H1 (cell line): Measurements from ENCODE around the gene NKAIN1.

Experiments
- CTBP2 ChIP-seq: IDR thresholded peaks from 2 replicates; pipeline ENCODE4 v1.7.0; 2011; ENCODE audit warnings: borderline replicate concordance, mild to moderate bottlenecking, moderate library complexity, mixed read lengths, low read length; ENCODE audit not compliant: insufficient read depth, insufficient read length
- CTCF ChIP-seq, 3 experiments: IDR thresholded peaks; 1 replicate in 2 of 3; 2 replicates in 1 of 3; pipeline versions ENCODE4 v1.5.1 to v1.6.1; 2011; ENCODE audit warnings: low read length in 3 of 3, mild to moderate bottlenecking in 3 of 3, inconsistent platforms in 2 of 3, low read depth in 1 of 3, moderate library complexity in 1 of 3; ENCODE audit not compliant: insufficient read depth in 1 of 3; ENCODE audit errors: control extremely low read depth in 1 of 3
- EZH2 ChIP-seq: fragments of 200-600 bp; sonication (generic); IDR thresholded peaks from 2 replicates; pipeline ENCODE4 v1.7.1; 2012; ENCODE audit warnings: low read depth, mild to moderate bottlenecking, moderate library complexity, low read length, inconsistent platforms; ENCODE audit not compliant: severe bottlenecking
- POLR2A ChIP-seq, 2 experiments: IDR thresholded peaks; 1 replicate in 1 of 2; 2 replicates in 1 of 2; pipeline ENCODE4 v1.6.1; 2011; ENCODE audit warnings: low read depth in 2 of 2, low read length in 2 of 2, mild to moderate bottlenecking in 2 of 2; ENCODE audit errors: control extremely low read depth in 1 of 2
- SIN3A ChIP-seq, 2 experiments: IDR thresholded peaks in 1 of 2; conservative IDR thresholded peaks in 1 of 2; 2 replicates each; pipeline ENCODE4 v1.6.1; 2011 to 2012; ENCODE audit warnings: low read length in 2 of 2, improper control_type of control experiment in 1 of 2, low read depth in 1 of 2, mild to moderate bottlenecking in 1 of 2

- TF ChIP-seq POLR2A (IDR thresholded peaks at IDR 0.05; ENCODE audit: control extremely low read depth in 1 of 2, low read depth in 2 of 2, low read length in 2 of 2), result no peak
- TF ChIP-seq SIN3A (conservative IDR thresholded peaks at IDR 0.05 in 1 of 2, IDR thresholded peaks at IDR 0.05 in 1 of 2; ENCODE audit: low read depth in 1 of 2, low read length in 2 of 2), result no peak
- TF ChIP-seq CTCF (IDR thresholded peaks at IDR 0.05; ENCODE audit: control extremely low read depth in 1 of 3, insufficient read depth in 1 of 3, low read depth in 1 of 3, low read length in 3 of 3), result no peak
- no peak for TF ChIP-seq CTBP2
- TF ChIP-seq EZH2, result no peak
Measured at GRCh38 chr1:31215065-31215570, 24.6 kb downstream of the NKAIN1 start.
